SK-MEL-5 (cell line): ENCODE measurements around the gene TRNT1. TPM values are rescaled to one million over a fixed set of nuclear protein-coding genes. Genes with fewer than 3 reads are reported as not detected.

ENCODE experiments used
- DNase-seq: peaks from one replicate; pipeline ENCODE4 v3.0.0-alpha.2; 2016; ENCODE audit warnings: low read depth, low spot score
- in situ Hi-C: cut with HindIII; loops from 2 replicates; pipeline ENCODE4 v1.10.0; 2016; ENCODE audit warnings: low sequenced_read_pairs, high pct_unique_total_duplicates, low pct_unique_long_range_greater_than_20kb
- total RNA-seq: library from RNA; depleted of rRNA; stranded (reverse); fragments of >200 nt; shearing (Covaris generic); gene quantifications from 2 replicates; pipeline ENCODE4 v1.2.3, GENCODE V29; 2014

Gene TRNT1
- total RNA-seq, 1 experiment from 2014 or later, result 45.6 TPM

GRCh38 chr3:3154879-3155610 is 28.3 kb downstream of the TRNT1 start:
- in situ Hi-C loops, result no loop called here
- peak; percentile 78 for DNase-seq

GRCh38 chr3:3157484-3157883 is 30.7 kb downstream of the TRNT1 start:
- no peak for DNase-seq
- in situ Hi-C loops, result no loop called here

GRCh38 chr3:3160826-3161225 is 34.1 kb downstream of the TRNT1 start:
- in situ Hi-C loops, result no loop called here
- no peak for DNase-seq

DNA sequence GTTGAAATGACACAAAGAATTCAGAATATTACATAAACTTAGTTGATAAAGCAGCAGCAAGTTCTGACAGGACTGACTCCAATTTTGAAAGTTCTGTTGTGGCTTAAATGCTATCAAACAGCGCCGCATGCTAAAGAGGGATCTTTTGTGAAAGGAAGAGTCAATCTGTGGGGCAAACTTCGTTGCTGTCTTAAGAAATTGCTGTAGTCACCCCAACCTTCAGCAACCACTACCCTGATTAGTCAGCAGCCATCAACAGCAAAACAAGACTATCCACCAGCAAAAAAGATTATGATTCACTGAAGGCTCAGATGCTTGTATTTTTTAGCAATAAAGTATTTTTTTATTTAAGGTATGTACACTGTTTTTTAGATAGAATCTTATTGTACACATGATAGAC is 38.5 kb downstream of the TRNT1 start:
- no peak for DNase-seq
- in situ Hi-C loops, result no loop called here

GRCh38 chr3:3165650-3166049 is 38.9 kb downstream of the TRNT1 start:
- DNase-seq, result no peak
- in situ Hi-C loops, result no loop called here

DNA sequence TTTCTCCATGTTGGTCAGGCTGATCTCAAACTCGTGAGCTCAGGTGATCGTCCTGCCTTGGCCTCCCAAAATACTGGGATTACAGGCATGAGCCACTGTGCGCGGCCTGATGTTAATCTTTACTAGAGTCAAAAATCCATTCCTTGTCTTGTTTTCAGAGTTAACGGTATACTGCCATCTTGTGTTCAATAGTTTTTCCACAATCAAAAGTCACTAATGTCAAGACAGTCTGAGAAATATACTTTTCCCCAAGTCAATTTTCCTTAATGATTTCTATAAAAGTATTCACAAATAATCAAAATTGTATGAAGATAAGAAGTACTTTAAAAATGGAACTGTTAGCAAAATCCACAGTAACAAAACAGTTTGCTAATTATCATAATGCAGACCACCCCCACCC is 44.3 kb downstream of the TRNT1 start:
- DNase-seq, result peak; percentile 55

GRCh38 chr3:3172627-3173026 is 45.9 kb downstream of the TRNT1 start:
- no peak for DNase-seq
- in situ Hi-C loops, result no loop called here

More for the DNA sequence above, 44.3 kb downstream of the TRNT1 start:
- in situ Hi-C loops, result no loop called here

GRCh38 chr3:3177861-3178497 is 51.2 kb downstream of the TRNT1 start:
- peak; percentile 50 for DNase-seq
- in situ Hi-C loops, result no loop called here

- in situ Hi-C loops, result no loop called here
- no peak for DNase-seq
These were observed 52.0 kb downstream of the TRNT1 start for GRCh38 chr3:3178498-3179328.

DNA sequence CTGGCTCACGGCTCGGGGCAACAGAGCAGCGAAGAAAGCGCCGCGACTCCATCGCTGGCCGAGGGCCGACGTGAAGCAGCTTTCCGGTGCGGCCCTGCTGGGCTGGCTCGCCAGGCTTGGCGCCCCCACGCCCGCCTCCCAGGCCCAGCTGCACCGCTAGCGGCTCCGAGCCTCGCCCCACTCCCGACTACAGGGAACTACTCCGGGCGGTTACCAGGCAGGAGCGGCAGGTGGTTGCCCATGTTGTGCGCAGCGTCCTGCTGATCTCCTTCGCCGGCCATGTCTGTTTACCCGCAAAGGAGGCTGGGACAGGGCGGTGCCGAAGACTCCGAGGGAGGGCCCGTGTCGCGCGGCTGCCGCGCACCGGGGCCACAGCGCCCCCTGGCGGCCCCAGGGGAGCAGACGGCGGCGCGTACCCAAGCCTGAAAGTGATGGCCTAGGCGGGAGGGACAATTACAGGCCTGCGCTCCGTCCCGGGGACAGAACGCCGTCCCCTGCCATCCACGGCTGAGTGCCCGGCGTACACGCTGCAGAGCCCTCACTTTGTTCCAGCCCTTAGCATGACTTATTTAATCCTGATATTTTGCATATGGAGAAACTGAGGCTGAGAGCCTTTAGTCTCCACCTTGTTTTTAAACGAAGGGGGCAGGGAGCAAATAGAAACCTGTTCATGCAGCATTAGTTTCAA is 52.8 kb downstream of the TRNT1 start, which contains the start of gene CRBN:
TSS of gene CRBN (minus strand) at position 285 of the 688 bp plus-strand sequence. CDS start at position 281, 4 bp downstream.
- in situ Hi-C loops, result no loop called here
- peak; percentile 83 for DNase-seq

DNA sequence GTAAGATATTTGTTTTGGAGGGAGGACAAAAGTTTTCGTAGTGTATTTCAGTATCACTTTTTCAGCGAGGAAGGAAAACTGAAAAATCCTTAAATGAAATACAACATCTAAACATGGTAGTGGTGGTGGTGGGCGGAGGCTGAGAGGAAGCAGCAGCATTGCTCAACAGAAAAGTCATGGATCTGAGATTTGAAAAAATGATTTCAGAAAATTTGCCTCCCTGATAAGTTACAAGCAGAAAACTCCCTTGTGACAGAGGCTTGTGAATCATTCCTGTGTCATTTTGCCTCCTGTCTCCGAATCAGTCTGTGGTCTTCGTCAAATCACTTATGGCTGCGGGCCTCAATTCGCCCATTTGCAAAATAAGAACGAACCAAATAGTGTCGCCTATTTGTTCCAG is 53.7 kb downstream of the TRNT1 start:
- in situ Hi-C loops, result no loop called here
- no peak for DNase-seq

DNA sequence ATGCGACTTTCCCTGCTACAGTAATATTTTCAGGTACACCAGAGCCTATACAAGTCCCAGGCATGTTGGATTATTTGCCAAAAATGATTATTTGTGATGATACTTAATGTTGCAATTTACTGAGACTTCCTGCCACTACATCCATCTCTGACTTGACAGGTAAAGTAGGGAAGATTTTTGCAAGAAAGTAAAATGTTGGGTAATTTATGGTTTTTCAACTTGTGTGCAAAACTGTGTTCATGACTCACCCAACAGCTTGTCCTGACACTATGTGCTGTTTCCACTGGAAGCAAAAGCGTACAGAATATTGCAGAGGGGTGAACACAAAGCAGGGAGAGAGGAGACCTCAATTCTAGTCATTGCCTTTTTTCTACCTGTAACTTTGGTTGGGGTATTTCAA is 58.1 kb downstream of the TRNT1 start:
- in situ Hi-C loops, result no loop called here
- DNase-seq, result no peak

DNA sequence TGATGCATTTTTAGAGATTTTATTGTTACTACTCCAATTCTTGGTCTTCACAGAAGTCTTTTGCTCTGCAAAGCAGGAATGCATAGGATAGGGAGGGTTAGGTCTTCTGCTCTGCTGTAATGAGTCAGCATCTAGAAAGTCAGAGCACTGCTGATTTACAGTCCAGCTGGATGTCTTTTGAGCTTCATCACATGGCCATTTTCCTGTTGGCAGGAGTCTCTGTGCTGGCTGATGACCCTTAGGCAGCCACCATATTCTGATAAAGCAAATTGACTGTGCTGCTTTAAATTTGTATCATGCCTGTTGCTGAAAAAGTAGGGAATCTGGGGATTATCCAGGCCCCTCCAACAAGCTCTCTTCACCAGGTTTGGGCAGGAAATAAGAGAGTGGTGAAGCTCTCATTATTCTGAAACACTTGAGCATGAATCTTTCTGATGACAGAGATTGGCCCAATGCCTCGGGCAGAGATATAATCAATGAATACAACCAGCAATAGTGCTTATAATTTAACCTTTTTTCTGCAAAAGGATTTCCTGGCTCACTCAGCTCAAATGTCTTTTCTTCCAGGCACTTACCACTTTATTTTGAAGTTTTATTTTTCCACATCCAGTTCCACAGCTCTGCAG is 62.5 kb downstream of the TRNT1 start:
- in situ Hi-C loops, result no loop called here
- DNase-seq, result no peak

DNA sequence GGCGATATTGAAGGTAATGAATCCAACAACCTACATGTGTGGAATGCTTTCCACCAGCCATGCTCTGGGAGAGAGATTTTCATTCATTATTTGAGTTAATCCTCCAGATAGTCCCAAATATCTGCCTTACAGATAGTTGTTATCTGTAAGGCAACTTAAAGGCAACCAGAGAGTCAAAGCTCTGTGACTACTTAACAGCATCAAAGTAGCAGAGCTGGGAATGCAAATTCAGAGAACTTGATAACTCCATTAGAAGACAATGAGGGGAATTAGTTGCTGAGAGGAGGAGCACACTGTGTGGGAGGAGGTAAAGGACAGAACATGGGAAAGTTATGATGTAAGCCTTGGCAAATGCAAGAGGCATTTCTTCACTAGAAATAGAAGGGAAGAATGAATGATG is 63.2 kb downstream of the TRNT1 start:
- in situ Hi-C loops, result no loop called here
- DNase-seq, result no peak

GRCh38 chr3:3191675-3192285 is 65.0 kb downstream of the TRNT1 start:
- DNase-seq, result no peak
- in situ Hi-C loops, result no loop called here

DNA sequence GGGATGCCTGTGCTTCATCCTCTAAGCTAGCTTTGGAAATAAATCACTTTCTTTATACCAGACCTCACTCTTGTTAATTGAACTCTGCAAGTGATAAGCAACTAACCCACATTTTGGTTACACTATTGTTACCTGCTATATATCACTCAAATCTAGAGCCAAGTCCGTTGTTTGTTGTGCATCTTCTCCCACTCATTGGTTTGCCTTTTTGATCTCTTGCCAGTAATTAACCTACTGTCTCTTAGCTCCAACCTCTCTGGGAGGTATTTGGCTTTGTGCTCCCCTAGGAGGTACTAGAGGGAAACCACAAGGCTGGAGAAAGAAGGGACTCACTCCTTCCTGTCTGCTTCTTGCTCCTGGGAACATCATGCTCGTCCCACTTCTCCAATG is 65.5 kb downstream of the TRNT1 start:
- no peak for DNase-seq
- in situ Hi-C loops, result no loop called here

- DNase-seq, result no peak
- in situ Hi-C loops, result no loop called here
These were observed 68.1 kb downstream of the TRNT1 start for GRCh38 chr3:3194861-3195260.
